ENCODE measurements around the gene CGB1.
"Not testable (repeated sequence)": the region's sequence is repeated elsewhere in the genome, so short reads cannot be mapped to it uniquely, and the experiment has no call there.

Gene CGB1

GRCh38 chr19:49057636-49058234 lies 21.0 kb upstream of the CGB1 start, which contains the start of gene CGB7:
Gene CGB7, minus strand, starts transcription at chr19:49057749. Its CDS starts 2,374 bp downstream, at chr19:49055375.
- DNase-seq (ENCODE audit: low spot score), result peak; percentile 91

- not testable (repeated sequence) for DNase-seq (ENCODE audit: low spot score)
Measured at GRCh38 chr19:49056902-49057596, 20.4 kb upstream of the CGB1 start.

GRCh38 chr19:49056101-49056901 lies 19.6 kb upstream of the CGB1 start:
- DNase-seq (ENCODE audit: low spot score), result peak; percentile 89

GRCh38 chr19:49050376-49051033 lies 13.8 kb upstream of the CGB1 start:
- peak; percentile 67 for DNase-seq (ENCODE audit: low spot score)

GRCh38 chr19:49049834-49050233 lies 13.1 kb upstream of the CGB1 start:
- not testable (repeated sequence) for DNase-seq (ENCODE audit: low spot score)

GRCh38 chr19:49049011-49049410 lies 12.3 kb upstream of the CGB1 start, which contains the start of gene CGB8:
Gene CGB8, minus strand, starts transcription at chr19:49049111. Its CDS starts 372 bp downstream, at chr19:49048739.
- DNase-seq (ENCODE audit: low spot score), result not testable (repeated sequence)

- not testable (repeated sequence) for DNase-seq (ENCODE audit: low spot score)
Measured at GRCh38 chr19:49043548-49043947, 6.9 kb upstream of the CGB1 start, which contains the start of gene CGB5. Gene CGB5, plus strand, starts transcription at chr19:49043848. Its CDS starts 362 bp downstream, at chr19:49044210.

- not testable (repeated sequence) for DNase-seq (ENCODE audit: low spot score)
Measured at GRCh38 chr19:49042666-49043065, 6.0 kb upstream of the CGB1 start.

GRCh38 chr19:49042177-49042576 lies 5.5 kb upstream of the CGB1 start:
- no peak for DNase-seq (ENCODE audit: low spot score)

GRCh38 chr19:49039736-49040135 lies 3.0 kb upstream of the CGB1 start:
- DNase-seq (ENCODE audit: low spot score), result not testable (repeated sequence)

- DNase-seq (ENCODE audit: low spot score), result not testable (repeated sequence)
Measured at GRCh38 chr19:49038557-49039276, 2.0 kb upstream of the CGB1 start.

GRCh38 chr19:49038111-49038510 lies 1.4 kb upstream of the CGB1 start:
- not testable (repeated sequence) for DNase-seq (ENCODE audit: low spot score)

- not testable (repeated sequence) for DNase-seq (ENCODE audit: low spot score)
Measured at GRCh38 chr19:49031642-49032301, 4.9 kb downstream of the CGB1 start, which contains the start of gene CGB2. Gene CGB2, plus strand, starts transcription at chr19:49031890. Its CDS starts 206 bp downstream, at chr19:49032096.

GRCh38 chr19:49030323-49030722 lies 6.4 kb downstream of the CGB1 start:
- DNase-seq (ENCODE audit: low spot score), result not testable (repeated sequence)

GRCh38 chr19:49029749-49030148 lies 6.9 kb downstream of the CGB1 start:
- not testable (repeated sequence) for DNase-seq (ENCODE audit: low spot score)

- not testable (repeated sequence) for DNase-seq (ENCODE audit: low spot score)
Measured at GRCh38 chr19:49028686-49029085, 8.0 kb downstream of the CGB1 start.

GRCh38 chr19:49025599-49025998 lies 11.1 kb downstream of the CGB1 start:
- DNase-seq (ENCODE audit: low spot score), result not testable (repeated sequence)

- DNase-seq (ENCODE audit: low spot score), result not testable (repeated sequence)
Measured at GRCh38 chr19:49025088-49025487, 11.6 kb downstream of the CGB1 start.

GRCh38 chr19:49024233-49024632 lies 12.5 kb downstream of the CGB1 start, which contains the start of gene CGB3:
Gene CGB3, minus strand, starts transcription at chr19:49024333. Its CDS starts 362 bp downstream, at chr19:49023971.
- not testable (repeated sequence) for DNase-seq (ENCODE audit: low spot score)

GRCh38 chr19:49022116-49022515 lies 14.6 kb downstream of the CGB1 start:
- no peak for DNase-seq (ENCODE audit: low spot score)

All from AG08396 (cell line).